Measurements from ENCODE around the gene SLC25A25. TPM values are rescaled to one million over a fixed set of nuclear protein-coding genes. Genes with fewer than 3 reads are reported as not detected.
A peak's percentile ranks its signal among the peaks of the same experiment; 100 is the strongest.

The SLC25A25 gene
- total and polyA plus RNA-seq, 9 of the 15 experiments (the other 6 are each of a cell fraction or from before 2014, with no cell fraction given), result 0.07 to 35.9 (median 23.2) TPM

DNA sequence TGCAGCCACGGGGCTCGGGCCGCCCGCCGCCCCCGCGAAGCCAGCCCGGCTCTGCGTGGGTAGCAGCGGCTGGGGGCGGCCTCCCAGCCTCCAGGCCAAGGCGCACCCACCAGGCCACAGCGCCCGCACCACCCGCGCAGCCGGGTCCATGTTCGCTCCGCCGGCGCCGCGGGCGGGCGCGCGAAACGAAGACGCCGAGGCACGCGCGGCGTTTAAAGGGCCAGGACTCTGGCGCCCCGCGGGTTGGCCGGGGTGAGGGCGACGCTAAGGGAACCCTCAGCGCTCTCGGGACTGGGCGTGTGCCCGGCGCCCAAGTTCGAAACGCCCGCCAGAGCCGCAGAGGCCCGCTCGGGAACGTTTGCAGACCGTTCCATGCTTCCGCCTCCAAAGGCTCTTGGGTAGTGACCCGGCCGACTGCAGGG lies 59.5 kb downstream of the SLC25A25 start, which contains the start of gene PTGES2 (continued):
- TF ChIP-seq AFF1 (IDR thresholded peaks at IDR 0.05; ENCODE audit: low read depth in 1 of 2, partially characterized antibody in 2 of 2), result no peak
- TF ChIP-seq CLOCK (CRISPR knock-in tag; IDR thresholded peaks at IDR 0.05; ENCODE audit: borderline replicate concordance), result no peak
- TF ChIP-seq TGIF2 (CRISPR knock-in tag; IDR thresholded peaks at IDR 0.05), result no peak
- no peak for TF ChIP-seq XRCC4 (IDR thresholded peaks at IDR 0.05; ENCODE audit: extremely low read depth, insufficient read depth, insufficient read length)
- no peak for TF ChIP-seq DACH1 (IDR thresholded peaks at IDR 0.05; ENCODE audit: partially characterized antibody)
- TF ChIP-seq ZNF431 (CRISPR knock-in tag; IDR thresholded peaks at IDR 0.05), result 0 out of 2 replicates have a peak, but pooled peaks have one; percentile 3
- TF ChIP-seq ZNF232 (CRISPR knock-in tag; IDR thresholded peaks at IDR 0.05), result 0 out of 2 replicates have a peak, but pooled peaks have one; percentile 39
- TF ChIP-seq THAP12 (CRISPR knock-in tag; IDR thresholded peaks at IDR 0.05), result no peak
- TF ChIP-seq CREB3L1 (IDR thresholded peaks at IDR 0.05; ENCODE audit: borderline replicate concordance, low read depth), result 0 out of 2 replicates have a peak, but pooled peaks have one; percentile 31
- no peak for TF ChIP-seq ZNF224 (CRISPR knock-in tag; IDR thresholded peaks at IDR 0.05)
- TF ChIP-seq MBD1 (CRISPR knock-in tag; IDR thresholded peaks at IDR 0.05), result no peak
- TF ChIP-seq, protein P1, sequence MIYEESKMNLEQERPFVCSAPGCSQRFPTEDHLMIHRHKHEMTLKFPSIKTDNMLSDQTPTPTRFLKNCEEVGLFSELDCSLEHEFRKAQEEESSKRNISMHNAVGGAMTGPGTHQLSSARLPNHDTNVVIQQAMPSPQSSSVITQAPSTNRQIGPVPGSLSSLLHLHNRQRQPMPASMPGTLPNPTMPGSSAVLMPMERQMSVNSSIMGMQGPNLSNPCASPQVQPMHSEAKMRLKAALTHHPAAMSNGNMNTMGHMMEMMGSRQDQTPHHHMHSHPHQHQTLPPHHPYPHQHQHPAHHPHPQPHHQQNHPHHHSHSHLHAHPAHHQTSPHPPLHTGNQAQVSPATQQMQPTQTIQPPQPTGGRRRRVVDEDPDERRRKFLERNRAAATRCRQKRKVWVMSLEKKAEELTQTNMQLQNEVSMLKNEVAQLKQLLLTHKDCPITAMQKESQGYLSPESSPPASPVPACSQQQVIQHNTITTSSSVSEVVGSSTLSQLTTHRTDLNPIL (CRISPR knock-in tag; IDR thresholded peaks at IDR 0.05), result no peak
